Chondrocyte (in vitro differentiated cells): Measurements from ENCODE around the gene SHCBP1L. TPM values are rescaled to one million over a fixed set of nuclear protein-coding genes. Genes with fewer than 3 reads are reported as not detected.

Experiments used
- DNase-seq: peaks from one replicate; pipeline ENCODE4 v3.0.0; 2021; ENCODE audit warnings: mixed read lengths, low spot score
- H3K27ac Mint-ChIP-seq: one replicate; pipeline ENCODE4 v1.8.0; 2021; ENCODE audit warnings: mild to moderate bottlenecking, moderate library complexity, mixed read lengths; ENCODE audit not compliant: unreplicated experiment
- H3K27me3 Mint-ChIP-seq: 2 replicates; pipeline ENCODE4 v1.8.0; 2021; ENCODE audit warnings: low read depth, mixed read lengths
- H3K36me3 Mint-ChIP-seq: 2 replicates; pipeline ENCODE4 v1.8.0; 2021; ENCODE audit warnings: low read depth, mixed read lengths
- H3K4me1 Mint-ChIP-seq: 2 replicates; pipeline ENCODE4 v1.8.0; 2021; ENCODE audit warnings: low read depth, mild to moderate bottlenecking, mixed read lengths
- H3K4me3 Mint-ChIP-seq: one replicate; pipeline ENCODE4 v1.8.0; 2021; ENCODE audit warnings: mild to moderate bottlenecking, moderate library complexity, mixed read lengths; ENCODE audit not compliant: unreplicated experiment
- H3K9me3 Mint-ChIP-seq: 2 replicates; pipeline ENCODE4 v1.8.0; 2021; ENCODE audit warnings: low read depth, mixed read lengths
- CTCF ChIP-seq: fragments of 200-600 bp; sonication (generic); IDR thresholded peaks from 2 replicates; pipeline ENCODE4 v1.5.0; 2021; ENCODE audit warnings: antibody characterized with exemption, mild to moderate bottlenecking, moderate library complexity
- total RNA-seq: library from RNA; stranded (reverse); gene quantifications from 3 replicates; pipeline ENCODE4 v1.2.1, GENCODE V29; 2021

SHCBP1L gene
- total RNA-seq, 1 donor from 2014 or later: not detected

GRCh38 chr1:182857212-182857611 lies 95.8 kb downstream of the SHCBP1L start:
- no peak for TF ChIP-seq CTCF
- H3K4me1 Mint-ChIP-seq: peaks cover 13% of the 10 kb centered on the region
- H3K27ac Mint-ChIP-seq: peak overlapping the region; percentile 70
- H3K36me3 Mint-ChIP-seq: peaks cover 48% of the 10 kb centered on the region
- DNase-seq: no peak
- H3K4me3 Mint-ChIP-seq: no peak overlapping the region
- no peaks in the 10 kb centered on the region for H3K9me3 Mint-ChIP-seq
- no peaks in the 10 kb centered on the region for H3K27me3 Mint-ChIP-seq

GRCh38 chr1:182855911-182856310 lies 97.1 kb downstream of the SHCBP1L start:
- no peaks in the 10 kb centered on the region for H3K27me3 Mint-ChIP-seq
- DNase-seq: no peak
- no peaks in the 10 kb centered on the region for H3K9me3 Mint-ChIP-seq
- no peak overlapping the region for H3K4me3 Mint-ChIP-seq
- no peak overlapping the region for H3K27ac Mint-ChIP-seq
- peaks cover 10% of the 10 kb centered on the region for H3K4me1 Mint-ChIP-seq
- peaks cover 43% of the 10 kb centered on the region for H3K36me3 Mint-ChIP-seq
- no peak for TF ChIP-seq CTCF

- H3K9me3 Mint-ChIP-seq: no peaks in the 10 kb centered on the region
- H3K36me3 Mint-ChIP-seq: peaks cover 31% of the 10 kb centered on the region
- H3K27ac Mint-ChIP-seq: no peak overlapping the region
- no peak for TF ChIP-seq CTCF
- no peaks in the 10 kb centered on the region for H3K27me3 Mint-ChIP-seq
- no peak overlapping the region for H3K4me3 Mint-ChIP-seq
- peaks cover 10% of the 10 kb centered on the region for H3K4me1 Mint-ChIP-seq
- no peak for DNase-seq
These were observed 101.1 kb downstream of the SHCBP1L start for GRCh38 chr1:182851825-182852224.

- H3K4me3 Mint-ChIP-seq: no peak overlapping the region
- no peak for TF ChIP-seq CTCF
- H3K4me1 Mint-ChIP-seq: peaks cover 3% of the 10 kb centered on the region
- H3K36me3 Mint-ChIP-seq: peaks cover 32% of the 10 kb centered on the region
- H3K27me3 Mint-ChIP-seq: no peaks in the 10 kb centered on the region
- no peaks in the 10 kb centered on the region for H3K9me3 Mint-ChIP-seq
- no peak overlapping the region for H3K27ac Mint-ChIP-seq
- no peak for DNase-seq
These were observed 102.6 kb downstream of the SHCBP1L start for GRCh38 chr1:182850319-182850718.

Other genes with a start within 250 kb of the SHCBP1L start
- gene NPL, start 163.4 kb downstream of the SHCBP1L start, total RNA-seq: 2.3 to 5.0 TPM (median 4.3 TPM) in 3 replicates
- gene DHX9, start 113.8 kb downstream of the SHCBP1L start, total RNA-seq: 116 to 167 TPM (median 117 TPM) in 3 replicates
- 307 to 453 TPM (median 449 TPM) in 3 replicates for gene LAMC1, start 70.3 kb upstream of the SHCBP1L start, total RNA-seq
- 13.8 to 20.1 TPM (median 14.5 TPM) in 3 replicates for gene LAMC2, start 233.1 kb upstream of the SHCBP1L start, total RNA-seq